Hepatocyte (in vitro differentiated cells): ENCODE data around the gene DTL. TPM values are rescaled to one million over a fixed set of nuclear protein-coding genes. Genes with fewer than 3 reads are reported as not detected.
"Not testable (repeated sequence)": the region's sequence is repeated elsewhere in the genome, so short reads cannot be mapped to it uniquely, and the experiment has no call there.

Experiments used
- DNase-seq: peaks from one replicate; pipeline ENCODE4 v3.0.0-alpha.2; 2016; ENCODE audit warnings: low spot score
- H2AFZ ChIP-seq: fragments of 200-600 bp; sonication (generic); 2 replicates; pipeline ENCODE4 v1.6.0; 2016; ENCODE audit warnings: antibody characterized with exemption, mild to moderate bottlenecking
- H3K27ac ChIP-seq: fragments of 200-600 bp; sonication (generic); 2 replicates; pipeline ENCODE4 v1.5.1; 2016; ENCODE audit warnings: mild to moderate bottlenecking
- H3K27me3 ChIP-seq: fragments of 200-600 bp; sonication (generic); 2 replicates; pipeline ENCODE4 v1.6.1; 2016
- H3K36me3 ChIP-seq: fragments of 200-600 bp; sonication (generic); replicated peaks from 2 replicates; pipeline ENCODE4 v1.5.1; 2016; ENCODE audit warnings: low read depth; ENCODE audit not compliant: insufficient read depth
- H3K4me1 ChIP-seq: fragments of 200-600 bp; sonication (generic); 2 replicates; pipeline ENCODE4 v1.5.1; 2016; ENCODE audit warnings: mild to moderate bottlenecking, moderate library complexity; ENCODE audit not compliant: insufficient read depth
- H3K4me2 ChIP-seq: fragments of 200-600 bp; sonication (generic); 2 replicates; pipeline ENCODE4 v1.6.0; 2016
- H3K4me3 ChIP-seq: fragments of 200-600 bp; sonication (generic); 2 replicates; pipeline ENCODE4 v1.5.1; 2016; ENCODE audit warnings: mild to moderate bottlenecking
- H3K79me2 ChIP-seq: fragments of 200-600 bp; sonication (generic); 2 replicates; pipeline ENCODE4 v1.6.0; 2017; ENCODE audit warnings: mild to moderate bottlenecking
- H3K9me2 ChIP-seq: fragments of 200-600 bp; sonication (generic); replicated peaks from 2 replicates; pipeline ENCODE4 v1.6.0; 2017; ENCODE audit warnings: mild to moderate bottlenecking; ENCODE audit not compliant: insufficient read depth
- H3K9me3 ChIP-seq: fragments of 200-600 bp; sonication (generic); 2 replicates; pipeline ENCODE4 v1.5.1; 2016; ENCODE audit warnings: low read depth, mild to moderate bottlenecking
- H4K20me1 ChIP-seq: fragments of 200-600 bp; sonication (generic); 2 replicates; pipeline ENCODE4 v1.6.0; 2016; ENCODE audit warnings: mild to moderate bottlenecking; ENCODE audit not compliant: insufficient read depth, poor library complexity, severe bottlenecking
- CTCF ChIP-seq: fragments of 200-600 bp; sonication (generic); IDR thresholded peaks from 2 replicates; pipeline ENCODE4 v1.5.1; 2016; ENCODE audit warnings: antibody characterized with exemption, mild to moderate bottlenecking; ENCODE audit not compliant: poor library complexity
- EZH2 ChIP-seq: fragments of 200-600 bp; sonication (generic); IDR thresholded peaks from 2 replicates; pipeline ENCODE4 v1.6.1; 2016; ENCODE audit warnings: antibody characterized with exemption, mild to moderate bottlenecking, borderline replicate concordance
- EZH2phosphoT487 ChIP-seq: fragments of 200-600 bp; sonication (generic); IDR thresholded peaks from one replicate; pipeline ENCODE4 v1.6.1; 2018; ENCODE audit warnings: antibody characterized with exemption, mild to moderate bottlenecking, low read depth, moderate library complexity; ENCODE audit not compliant: unreplicated experiment, severe bottlenecking
- WGBS: methylation state at CpG from one replicate; pipeline ENCODE4 v1.1.6; 2016; ENCODE audit warnings: low lambda C conversion rate; ENCODE audit errors: missing lambda C conversion rate; 5-methylcytosine and 5-hydroxymethylcytosine counted together
- polyA plus RNA-seq: library from polyadenylated mRNA; unstranded; fragments of >200 nt; fragmentation: Nextera tagmentation; extraction: Ambion mirVana; gene quantifications from 2 replicates; pipeline ENCODE4 v1.2.1, GENCODE V29; 2016
- total RNA-seq: library from RNA; depleted of rRNA; stranded (reverse); fragments of >200 nt; gene quantifications from 2 replicates; pipeline ENCODE4 v1.2.3, GENCODE V29; 2014

Gene DTL
- total and polyA plus RNA-seq, 2 experiments from 2014 or later, result 3.1 to 6.7 TPM

- Histone ChIP-seq H3K4me2 (no peak overlapping the region), H3K27ac (no peak overlapping the region)
- 75% methylated on average over 2 of the region's 2 CpGs for WGBS
Measured at GRCh38 chr1:212013672-212014071, 21.9 kb upstream of the DTL start.

DNA sequence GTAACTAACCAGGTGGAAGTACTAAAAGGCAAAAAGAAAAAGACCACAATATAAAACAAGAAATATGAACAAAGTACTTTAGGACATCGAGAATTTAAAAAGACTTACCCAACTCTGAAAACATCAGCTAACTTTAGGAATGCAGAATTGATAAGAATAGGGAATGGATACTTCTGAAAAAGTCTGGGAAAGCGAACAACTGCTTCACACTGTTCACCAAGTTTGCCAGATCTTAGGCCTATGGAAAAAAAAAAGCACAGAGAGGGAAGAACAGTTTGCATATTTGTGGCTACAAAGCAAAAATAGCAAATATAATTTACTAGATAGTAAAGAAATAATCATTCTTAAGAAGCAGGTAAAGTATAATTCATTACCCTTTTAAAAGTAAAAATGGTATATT lies 14.6 kb upstream of the DTL start:
- Histone ChIP-seq H3K4me3 (no peak overlapping the region), H3K36me3 (no peaks in the 10 kb centered on the region), H3K79me2 (peaks cover 54% of the 10 kb centered on the region), H4K20me1 (no peaks in the 10 kb centered on the region), H3K27ac (no peak overlapping the region), H2AFZ (no peak overlapping the region), H3K9me2 (no peaks in the 10 kb centered on the region), H3K27me3 (no peaks in the 10 kb centered on the region), H3K9me3 (peaks cover 6% of the 10 kb centered on the region), H3K4me2 (no peak overlapping the region), H3K4me1 (no peaks in the 10 kb centered on the region)
- WGBS, result 90% methylated on average over 2 of the region's 2 CpGs
- no peak for DNase-seq
- TF ChIP-seq EZH2phosphoT487 (no peak), EZH2 (no peak), CTCF (no peak)

More at GRCh38 chr1:212013672-212014071, 21.9 kb upstream of the DTL start:
- no peaks in the 10 kb centered on the region for H3K9me2 ChIP-seq
- no peaks in the 10 kb centered on the region for H4K20me1 ChIP-seq
- H2AFZ ChIP-seq, result no peak overlapping the region
- no peaks in the 10 kb centered on the region for H3K79me2 ChIP-seq
- H3K4me1 ChIP-seq, result no peaks in the 10 kb centered on the region
- H3K4me3 ChIP-seq, result no peak overlapping the region
- no peaks in the 10 kb centered on the region for H3K36me3 ChIP-seq
- H3K27me3 ChIP-seq, result no peaks in the 10 kb centered on the region
- no peak for TF ChIP-seq EZH2
- TF ChIP-seq CTCF, result no peak
- no peak for TF ChIP-seq EZH2phosphoT487
- no peak for DNase-seq
- no peaks in the 10 kb centered on the region for H3K9me3 ChIP-seq

DNA sequence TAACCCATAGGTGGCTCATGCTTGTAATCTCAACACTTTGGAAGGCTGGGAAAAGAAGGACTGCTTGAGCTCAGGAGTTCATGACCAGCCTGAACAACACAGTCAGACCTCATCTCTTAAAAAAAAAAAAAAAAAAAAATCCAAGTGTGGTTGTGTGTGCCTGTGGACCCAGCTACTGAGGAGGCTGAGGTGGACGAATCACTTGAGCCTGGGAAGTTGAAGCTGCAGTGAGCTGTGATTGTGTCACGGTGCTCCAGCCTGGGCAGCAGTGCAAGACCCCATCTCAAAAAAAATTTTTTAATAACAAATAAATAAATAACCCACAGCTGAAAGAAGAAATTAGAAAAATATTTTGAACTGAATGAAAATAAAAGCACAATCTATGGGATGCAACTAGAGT lies 14.0 kb upstream of the DTL start:
- Histone ChIP-seq H3K4me3 (no peak overlapping the region), H3K27me3 (no peaks in the 10 kb centered on the region), H3K79me2 (peaks cover 60% of the 10 kb centered on the region), H3K27ac (no peak overlapping the region), H3K4me1 (no peaks in the 10 kb centered on the region), H3K9me3 (peaks cover 6% of the 10 kb centered on the region), H2AFZ (no peak overlapping the region), H4K20me1 (no peaks in the 10 kb centered on the region), H3K9me2 (no peaks in the 10 kb centered on the region), H3K36me3 (no peaks in the 10 kb centered on the region), H3K4me2 (no peak overlapping the region)
- WGBS, result 92% methylated on average over 2 of the region's 2 CpGs
- TF ChIP-seq EZH2, result no peak
- no peak for TF ChIP-seq EZH2phosphoT487
- no peak for TF ChIP-seq CTCF
- DNase-seq, result no peak

DNA sequence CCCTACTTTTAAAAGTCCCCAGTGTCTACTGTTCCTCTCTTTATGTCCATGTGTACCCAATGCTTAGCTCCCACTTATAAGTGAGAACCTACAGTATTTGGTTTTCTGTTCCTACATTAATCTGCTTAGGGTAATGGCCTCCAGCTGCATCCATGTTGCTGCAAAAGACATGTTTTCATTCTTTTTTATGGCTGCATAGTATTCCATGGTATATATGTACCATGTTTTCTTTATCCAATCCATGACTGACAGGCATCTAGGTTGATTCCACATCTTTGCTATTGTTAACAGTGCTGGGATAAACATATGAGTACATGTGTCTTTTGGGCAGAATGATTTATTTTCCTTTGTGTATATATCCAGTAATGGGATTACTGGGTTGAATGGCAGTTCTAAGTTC lies 12.6 kb upstream of the DTL start:
- H3K36me3 ChIP-seq, H3K4me3 ChIP-seq, H3K4me2 ChIP-seq, H3K9me3 ChIP-seq, H3K4me1 ChIP-seq, H3K27ac ChIP-seq, H2AFZ ChIP-seq, H4K20me1 ChIP-seq, DNase-seq, H3K27me3 ChIP-seq, H3K9me2 ChIP-seq: not testable (repeated sequence)
- peaks cover 74% of the 10 kb centered on the region for H3K79me2 ChIP-seq
